Fibroblast of skin of scalp (primary cell): ENCODE measurements around the gene AP4B1.
A peak's percentile ranks its signal among the peaks of the same experiment; 100 is the strongest.

ENCODE experiments used
- DNase-seq: peaks from one replicate; pipeline ENCODE4 v3.0.0-alpha.2; 2013

The AP4B1 gene

GRCh38 chr1:113891631-113892220 is 12.9 kb downstream of the AP4B1 start:
- DNase-seq, result no peak

- DNase-seq, result no peak
These were observed 13.8 kb downstream of the AP4B1 start for GRCh38 chr1:113890816-113891215.

- no peak for DNase-seq
These were observed 17.0 kb downstream of the AP4B1 start, which contains the start of gene BCL2L15 for GRCh38 chr1:113887402-113888175. Gene BCL2L15 (minus strand): TSS chr1:113887581. CDS start chr1:113887375, 206 bp downstream.

GRCh38 chr1:113886417-113887401 is 17.9 kb downstream of the AP4B1 start:
- no peak for DNase-seq

GRCh38 chr1:113881661-113882060 is 22.9 kb downstream of the AP4B1 start:
- DNase-seq, result no peak

- no peak for DNase-seq
These were observed 24.9 kb downstream of the AP4B1 start for GRCh38 chr1:113879739-113880038.

- no peak for DNase-seq
These were observed 28.4 kb downstream of the AP4B1 start for GRCh38 chr1:113876176-113876575.

GRCh38 chr1:113875714-113876113 is 28.9 kb downstream of the AP4B1 start:
- no peak for DNase-seq

GRCh38 chr1:113874012-113874879 is 30.4 kb downstream of the AP4B1 start:
- no peak for DNase-seq

- no peak for DNase-seq
These were observed 32.2 kb downstream of the AP4B1 start for GRCh38 chr1:113872219-113872935.

GRCh38 chr1:113871597-113872113 is 32.9 kb downstream of the AP4B1 start, which contains the start of gene PTPN22:
Gene PTPN22 (minus strand): TSS chr1:113871712.
- DNase-seq, result peak; percentile 68

GRCh38 chr1:113870778-113871177 is 33.8 kb downstream of the AP4B1 start:
- no peak for DNase-seq

- peak; percentile 21 for DNase-seq
These were observed 36.1 kb downstream of the AP4B1 start for GRCh38 chr1:113868387-113869083.

- DNase-seq, result no peak
These were observed 43.0 kb downstream of the AP4B1 start for GRCh38 chr1:113861641-113862040.

- peak; percentile 81 for DNase-seq
These were observed 43.7 kb downstream of the AP4B1 start for GRCh38 chr1:113860891-113861290.

- no peak for DNase-seq
These were observed 45.0 kb downstream of the AP4B1 start for GRCh38 chr1:113859478-113860175.

GRCh38 chr1:113858982-113859381 is 45.6 kb downstream of the AP4B1 start:
- no peak for DNase-seq

- DNase-seq, result no peak
These were observed 46.2 kb downstream of the AP4B1 start for GRCh38 chr1:113858418-113858817.

GRCh38 chr1:113857776-113858175 is 46.8 kb downstream of the AP4B1 start:
- DNase-seq, result no peak

- DNase-seq, result no peak
These were observed 48.2 kb downstream of the AP4B1 start for GRCh38 chr1:113856401-113856790.
